ENCODE measurements around the gene KCNH4. TPM values are rescaled to one million over a fixed set of nuclear protein-coding genes. Genes with fewer than 3 reads are reported as not detected.

The KCNH4 gene
- total RNA-seq, 2 donors from 2014 or later = 0.23 to 0.33 TPM

DNA sequence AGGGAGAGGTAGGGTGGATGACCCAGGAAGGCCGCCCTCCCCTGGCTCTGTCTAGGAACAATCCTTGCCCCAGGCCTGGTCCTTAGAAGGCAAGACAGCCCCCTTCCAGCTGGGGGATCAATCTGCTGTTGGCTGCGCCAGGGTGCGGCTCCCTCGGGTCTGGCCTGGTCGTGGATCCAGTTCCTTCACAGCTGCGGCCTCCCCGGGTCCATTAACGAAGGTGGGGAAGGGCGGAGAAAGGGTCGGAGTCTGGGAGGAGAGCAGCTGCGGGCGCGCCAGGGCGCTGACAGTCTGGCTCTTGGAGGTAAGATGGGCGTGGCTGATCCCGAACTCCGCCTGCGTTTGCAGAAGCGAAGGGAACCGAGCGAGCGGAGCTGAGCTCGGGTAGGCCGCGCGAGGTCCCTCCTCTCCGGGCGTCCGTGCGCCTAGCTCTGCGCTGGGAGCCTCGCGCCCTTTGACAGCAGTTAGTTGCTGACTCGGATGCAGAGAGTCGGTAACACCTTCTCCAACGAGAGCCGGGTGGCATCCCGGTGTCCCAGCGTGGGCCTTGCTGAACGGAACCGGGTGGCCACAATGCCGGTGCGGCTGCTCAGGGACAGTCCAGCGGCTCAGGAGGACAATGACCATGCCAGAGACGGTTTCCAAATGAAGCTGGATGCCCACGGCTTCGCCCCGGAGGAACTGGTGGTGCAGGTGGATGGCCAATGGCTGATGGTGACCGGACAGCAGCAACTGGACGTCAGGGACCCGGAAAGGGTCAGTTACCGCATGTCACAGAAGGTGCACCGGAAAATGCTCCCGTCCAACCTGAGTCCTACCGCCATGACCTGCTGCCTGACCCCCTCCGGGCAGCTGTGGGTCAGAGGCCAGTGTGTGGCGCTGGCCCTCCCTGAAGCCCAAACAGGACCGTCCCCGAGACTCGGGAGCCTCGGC lies 58.3 kb downstream of the KCNH4 start, which contains the start of gene HSPB9:
Gene HSPB9 (plus strand): TSS at position 434 of the 933 bp plus-strand sequence. CDS start 47 bp downstream, at position 481.
- no peak for DNase-seq (ENCODE audit: low spot score)

DNA sequence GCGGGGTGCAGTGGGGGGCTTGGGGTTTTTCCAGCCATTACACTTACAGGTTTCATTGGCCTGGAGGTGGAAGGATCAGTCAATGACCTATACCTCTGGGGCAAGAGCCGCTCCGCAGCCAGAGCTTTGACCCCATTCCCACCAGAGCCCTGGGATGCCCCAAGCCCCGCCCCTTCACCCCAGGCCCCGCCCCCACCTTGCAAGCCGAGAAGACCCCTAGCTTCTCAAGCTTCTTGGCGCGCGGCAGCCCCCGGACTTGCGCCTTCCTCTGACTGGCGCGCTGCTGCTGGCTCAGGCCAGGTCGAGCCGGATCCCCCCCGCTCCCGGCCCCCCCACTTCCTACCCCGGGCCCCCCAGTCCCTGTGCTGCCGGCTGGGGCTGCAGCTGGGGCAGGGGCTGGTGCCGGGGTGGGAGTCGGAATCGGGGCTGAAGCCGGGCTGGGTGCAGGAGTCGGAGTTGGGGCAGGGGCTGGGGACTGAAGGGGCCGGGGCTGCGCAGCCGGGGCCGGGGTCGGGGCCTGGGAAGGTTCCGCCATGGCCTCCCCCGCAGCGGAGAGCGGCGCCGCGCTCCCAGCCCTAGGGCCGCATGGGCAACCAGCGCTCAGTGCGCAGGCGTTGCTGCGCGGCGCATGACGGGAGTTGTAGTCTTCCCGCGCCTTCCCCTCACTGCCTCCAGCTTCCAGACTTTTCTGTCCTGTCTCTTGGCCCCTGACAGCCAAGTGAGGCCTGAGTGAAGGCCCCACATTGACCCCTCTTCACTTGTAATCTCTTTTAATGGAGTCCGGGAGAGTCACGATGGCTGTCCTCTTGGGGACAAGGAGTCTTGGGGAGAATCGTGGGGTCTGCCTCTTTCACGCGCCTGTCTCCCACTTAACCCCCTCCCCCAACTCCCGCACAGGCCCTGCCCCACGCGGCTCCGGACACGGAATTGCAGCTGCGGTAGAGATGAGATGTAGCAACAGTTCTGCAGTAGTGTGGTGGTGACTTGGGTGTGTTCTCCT lies 59.9 kb downstream of the KCNH4 start, which contains the start of gene KAT2A:
Gene KAT2A (minus strand): TSS at position 598 of the 1,000 bp plus-strand sequence. CDS start 63 bp downstream, at position 535.
- intact Hi-C loops (cut with DNase I) = no loop called here
- peak; percentile 94 for DNase-seq (ENCODE audit: low spot score)

More for the DNA sequence above, 58.3 kb downstream of the KCNH4 start, which contains the start of gene HSPB9:
- intact Hi-C loops (cut with DNase I) = no loop called here

DNA sequence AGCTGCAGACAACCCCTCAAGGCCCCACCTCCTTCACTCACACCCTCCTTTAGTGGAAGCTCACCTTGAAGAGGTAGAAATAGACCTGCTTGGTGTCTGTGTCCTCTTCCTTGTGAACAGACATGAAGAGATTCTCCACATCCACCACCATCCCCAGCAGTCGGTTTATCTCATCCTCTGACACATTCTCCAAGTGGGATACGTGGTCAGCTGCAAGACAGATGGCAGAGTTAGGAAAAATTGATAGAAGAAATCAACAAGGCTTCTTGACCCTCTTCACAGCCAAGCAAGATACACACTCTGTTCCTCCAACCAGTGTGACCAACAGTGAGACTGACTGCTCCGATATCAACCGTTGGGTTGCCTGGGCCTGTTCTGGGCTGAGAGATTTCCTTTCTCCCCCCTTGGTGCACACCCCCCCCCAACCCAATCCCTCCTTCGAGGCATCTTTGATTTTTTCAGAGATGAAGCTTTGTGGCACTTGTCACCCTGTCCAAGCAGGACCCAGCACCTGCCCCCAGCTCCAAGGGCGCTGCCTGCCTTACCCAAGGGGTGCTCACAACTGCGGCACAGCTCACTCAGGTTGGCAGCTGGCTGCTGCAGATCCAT lies 60.7 kb downstream of the KCNH4 start:
- no peak for DNase-seq (ENCODE audit: low spot score)
- intact Hi-C loops (cut with DNase I) = no loop called here

DNA sequence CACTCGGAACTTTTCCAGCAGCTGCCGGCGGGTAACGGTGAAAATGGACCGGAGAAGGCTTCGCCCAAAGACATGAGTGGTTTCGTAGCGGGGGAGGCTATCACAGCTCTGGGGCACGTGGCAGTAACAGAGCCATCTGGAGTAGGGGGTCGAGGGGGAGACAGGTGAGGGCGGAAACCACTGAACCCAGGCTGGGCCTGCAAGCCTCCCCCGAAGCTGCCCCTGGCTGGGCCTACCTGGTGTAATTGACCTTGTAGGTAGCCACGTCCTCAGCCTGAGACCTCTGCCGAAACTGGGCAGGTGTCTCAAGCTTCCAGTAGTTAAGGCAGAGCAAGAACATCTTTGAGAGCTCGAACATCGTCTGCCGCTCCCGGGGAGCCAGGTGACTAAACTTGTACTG lies 61.6 kb downstream of the KCNH4 start:
- intact Hi-C loops (cut with DNase I) = loop anchor here (5.0 to 10.0 kb wide), 4 partner anchors 92 to 157 kb away; partner anchors contain the start of genes CNP (in 1 of the 2) and NKIRAS2 (in 1 of the 2)
- DNase-seq (ENCODE audit: low spot score) = no peak

DNA sequence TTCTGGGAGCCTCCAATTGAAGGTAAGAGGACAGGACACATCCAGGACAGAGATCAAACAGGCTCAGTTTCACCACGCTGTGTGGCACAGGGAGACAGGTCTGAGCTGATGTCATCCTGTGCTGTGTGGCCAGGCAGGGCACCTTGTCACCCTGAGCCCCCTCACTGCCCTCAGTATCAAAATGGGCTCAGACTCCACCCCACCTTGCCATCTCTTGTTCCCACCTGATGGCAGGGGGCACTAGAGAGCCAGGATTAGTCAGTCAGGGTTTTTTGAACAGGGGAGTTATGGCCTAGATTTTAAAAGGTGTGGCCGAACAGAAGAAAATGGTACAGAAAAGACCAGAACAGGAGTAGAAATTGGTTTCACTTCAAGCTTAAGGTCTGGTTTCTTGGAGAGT lies 62.4 kb downstream of the KCNH4 start:
- intact Hi-C loops (cut with DNase I) = loop anchor here (5.0 to 10.0 kb wide), 4 partner anchors 91 to 156 kb away; partner anchors contain the start of genes CNP (in 1 of the 2) and NKIRAS2 (in 1 of the 2)

DNA sequence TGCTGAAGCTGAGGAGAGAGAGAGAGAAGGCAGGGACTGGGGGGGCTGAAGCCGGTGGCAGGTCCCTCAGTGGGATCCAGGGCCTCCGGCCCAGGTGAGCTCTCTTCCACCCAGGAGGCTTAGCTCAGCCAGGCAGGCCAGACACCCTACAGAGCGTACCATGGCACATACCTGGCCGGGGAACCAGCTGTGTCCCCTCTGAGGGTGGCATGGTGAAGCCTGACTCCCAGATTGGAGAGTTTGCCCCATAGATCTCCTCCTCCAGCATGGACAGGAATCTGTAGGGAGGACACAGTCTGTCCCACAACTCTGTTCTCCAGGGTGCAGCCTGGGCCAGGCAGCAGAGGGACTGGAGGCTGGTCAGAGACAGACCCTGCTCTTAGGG lies 62.8 kb downstream of the KCNH4 start:
- intact Hi-C loops (cut with DNase I) = loop anchor here (5.0 to 10.0 kb wide), 4 partner anchors 91 to 156 kb away; partner anchors contain the start of genes CNP (in 1 of the 2) and NKIRAS2 (in 1 of the 2)
- DNase-seq (ENCODE audit: low spot score) = no peak

More for the DNA sequence above, 62.4 kb downstream of the KCNH4 start:
- DNase-seq (ENCODE audit: low spot score) = no peak

DNA sequence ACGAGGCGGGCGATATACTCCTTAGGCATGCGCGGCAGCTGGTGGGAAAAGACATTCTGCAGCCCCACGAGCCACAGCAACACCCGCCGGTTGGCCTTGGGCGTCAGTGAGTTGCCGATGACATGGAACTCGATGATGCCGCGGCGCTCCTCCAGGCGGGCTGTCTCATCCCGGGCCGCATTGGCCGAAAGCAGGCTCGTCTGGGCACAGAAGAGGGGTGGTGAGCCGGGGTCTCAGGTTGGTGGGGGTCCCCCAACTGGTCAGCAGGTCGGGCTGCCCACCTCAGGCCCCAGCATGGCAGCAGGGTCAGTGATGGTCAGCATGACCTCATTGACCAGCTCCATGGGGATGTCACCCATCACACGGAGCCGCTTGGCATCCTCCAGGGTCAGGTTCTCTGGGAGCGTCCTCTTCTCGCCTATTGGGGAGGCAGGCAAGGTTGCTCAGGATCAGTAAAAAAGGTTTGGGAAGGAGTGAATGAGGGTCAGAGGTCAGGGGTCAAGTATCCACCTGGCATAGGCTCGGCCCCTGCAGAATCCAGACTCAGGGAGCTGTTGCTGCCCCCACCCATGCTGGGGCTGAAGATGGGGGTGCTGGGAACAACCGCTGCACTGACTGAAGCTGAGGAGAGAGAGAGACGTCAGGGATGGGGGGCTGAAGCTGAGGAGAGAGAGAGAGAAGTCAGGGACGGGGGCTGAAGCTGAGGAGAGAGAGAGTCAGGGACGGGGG lies 63.4 kb downstream of the KCNH4 start:
- intact Hi-C loops (cut with DNase I) = loop anchor here (5.0 to 10.0 kb wide), 4 partner anchors 90 to 155 kb away; partner anchors contain the start of genes CNP (in 1 of the 2) and NKIRAS2 (in 1 of the 2)

DNA sequence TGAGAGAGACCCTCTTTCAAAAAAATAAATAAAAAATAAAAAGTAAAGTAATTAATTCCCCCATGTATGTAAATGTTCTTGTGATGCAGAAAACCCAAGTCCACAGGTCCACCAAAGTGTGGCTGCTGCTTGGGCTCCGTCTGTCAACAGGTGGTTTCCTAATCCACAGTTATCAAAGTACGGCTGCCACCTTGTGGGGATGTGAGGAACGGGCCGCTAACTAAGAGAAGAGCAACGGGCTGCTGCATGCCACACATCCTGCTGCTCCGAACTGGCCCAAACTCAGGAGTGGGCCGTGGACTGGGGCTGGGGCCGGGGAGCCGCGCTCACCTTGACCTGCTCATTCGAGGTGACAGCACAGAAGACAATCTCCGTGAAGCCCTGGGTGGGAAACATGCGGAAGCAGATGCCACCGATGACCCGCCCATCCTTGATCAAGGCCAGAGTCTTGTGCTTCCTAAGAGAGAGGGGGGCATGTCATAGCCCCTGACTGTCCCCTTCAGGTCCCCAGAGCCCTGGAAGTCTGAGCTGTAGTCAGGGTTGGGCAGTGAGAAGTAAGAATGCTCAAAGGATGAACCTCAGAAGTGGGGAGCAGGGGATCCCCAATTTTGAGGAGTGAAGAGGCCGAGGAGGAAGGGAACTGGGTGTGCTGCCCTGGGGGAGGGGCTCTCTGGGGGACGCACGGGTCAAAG lies 64.1 kb downstream of the KCNH4 start:
- intact Hi-C loops (cut with DNase I) = loop anchor here (5.0 to 10.0 kb wide), 4 partner anchors 90 to 155 kb away; partner anchors contain the start of genes CNP (in 1 of the 2) and NKIRAS2 (in 1 of the 2)
- peak; percentile 93 for DNase-seq (ENCODE audit: low spot score)

More for the DNA sequence above, 63.4 kb downstream of the KCNH4 start:
- DNase-seq (ENCODE audit: low spot score) = peak; percentile 79

DNA sequence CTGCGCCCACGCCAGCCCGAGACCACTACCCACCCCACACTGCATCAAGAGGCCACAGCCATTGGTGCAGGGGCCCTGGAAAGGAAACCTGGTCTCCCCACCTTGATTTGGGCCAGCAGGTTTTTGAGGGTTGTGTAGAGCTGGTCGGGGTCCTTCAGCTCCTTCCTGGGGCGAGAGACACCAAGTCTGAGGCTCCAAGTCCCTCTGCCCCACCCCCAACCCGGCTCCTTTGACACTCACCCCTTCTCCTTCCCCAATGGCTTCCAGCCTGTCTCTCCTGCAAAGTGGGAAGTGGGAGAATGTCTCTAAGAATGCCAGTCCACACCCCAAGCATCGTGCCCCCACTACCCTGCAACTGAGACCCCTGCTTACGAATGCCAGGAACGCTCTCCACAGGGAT lies 66.8 kb downstream of the KCNH4 start:
- intact Hi-C loops (cut with DNase I) = loop anchor here in 1 of 2 donors (10.0 kb wide), 2 partner anchors 89 to 149 kb away; partner anchors contain the start of genes CNP and NKIRAS2
- DNase-seq (ENCODE audit: low spot score) = no peak

DNA sequence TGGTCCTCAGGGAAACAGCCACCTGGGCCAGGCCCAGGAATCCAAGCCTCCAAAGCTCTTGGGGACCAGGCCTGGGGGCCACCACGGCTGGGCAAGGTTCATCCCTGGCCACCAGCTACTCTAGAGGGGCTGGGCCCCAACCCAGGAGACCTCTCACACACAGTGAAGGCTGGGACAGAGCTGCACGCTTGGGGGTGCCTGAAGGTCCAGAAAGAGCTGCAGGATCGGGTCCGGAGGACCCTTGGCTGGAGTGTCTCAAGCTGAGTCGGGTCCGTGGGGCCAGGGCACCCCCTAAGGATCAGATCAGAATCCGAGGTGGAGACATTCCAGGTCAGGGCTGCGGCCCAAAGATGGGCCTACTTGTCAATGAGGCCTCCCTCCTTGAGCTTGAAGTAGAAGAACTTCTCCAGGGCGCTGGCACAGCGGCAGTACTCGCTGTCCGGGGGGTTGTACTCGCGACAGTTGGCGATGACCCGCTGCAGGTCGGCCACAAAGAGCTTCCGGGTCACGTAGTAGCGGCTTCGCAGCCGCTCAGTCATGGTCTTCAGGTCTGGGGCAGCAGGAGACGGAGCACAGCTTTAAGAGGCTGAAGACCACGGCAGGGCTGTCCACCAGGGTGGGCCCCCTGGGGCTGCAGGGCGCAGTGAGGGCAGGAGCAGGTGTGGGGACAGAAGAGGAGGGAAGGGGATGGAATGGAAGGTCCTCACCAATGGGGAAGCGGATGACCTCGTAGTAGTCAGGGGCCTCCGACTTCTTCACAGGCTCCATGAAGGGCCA lies 67.5 kb downstream of the KCNH4 start:
- intact Hi-C loops (cut with DNase I) = loop anchor here in 1 of 2 donors (10.0 kb wide), 2 partner anchors 89 to 149 kb away; partner anchors contain the start of genes CNP and NKIRAS2
- no peak for DNase-seq (ENCODE audit: low spot score)

DNA sequence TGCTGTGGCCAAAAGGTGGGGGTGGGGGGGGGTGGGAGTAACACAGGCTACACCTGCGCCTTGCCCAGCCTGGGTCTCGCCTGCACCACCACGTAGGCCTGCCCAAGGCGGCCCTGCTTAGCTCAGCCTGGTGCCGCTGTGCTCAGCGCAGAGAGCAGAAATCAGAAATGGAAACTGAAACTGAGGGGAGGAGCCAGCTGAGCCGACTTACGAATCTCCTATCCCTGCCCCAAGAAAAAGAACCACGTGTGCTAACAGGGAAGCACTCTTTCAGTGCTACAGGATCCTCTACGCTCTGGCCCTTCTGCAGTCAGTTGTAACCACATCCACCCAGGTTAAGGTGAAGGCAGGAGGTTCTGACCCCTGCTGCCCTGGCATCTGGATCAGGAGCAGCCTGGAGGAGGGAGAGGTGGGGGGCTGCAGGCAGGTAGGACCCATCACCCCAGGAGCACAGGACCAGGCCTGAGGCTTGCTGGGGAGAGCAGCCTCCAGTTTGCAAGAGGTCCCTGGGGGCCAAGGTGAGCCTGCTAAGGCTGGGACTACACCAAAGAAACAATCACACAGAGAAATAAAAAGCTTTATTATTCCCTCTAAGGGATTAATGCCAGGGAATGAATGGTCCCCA lies 68.3 kb downstream of the KCNH4 start, which contains the start of gene DHX58:
Gene DHX58 (minus strand): TSS at position 163 of the 625 bp plus-strand sequence. CDS start 822 bp downstream, outside the sequence.
- DNase-seq (ENCODE audit: low spot score) = no peak
- intact Hi-C loops (cut with DNase I) = loop anchor here in 1 of 2 donors (10.0 kb wide), 2 partner anchors 88 to 148 kb away; partner anchors contain the start of genes CNP and NKIRAS2

DNA sequence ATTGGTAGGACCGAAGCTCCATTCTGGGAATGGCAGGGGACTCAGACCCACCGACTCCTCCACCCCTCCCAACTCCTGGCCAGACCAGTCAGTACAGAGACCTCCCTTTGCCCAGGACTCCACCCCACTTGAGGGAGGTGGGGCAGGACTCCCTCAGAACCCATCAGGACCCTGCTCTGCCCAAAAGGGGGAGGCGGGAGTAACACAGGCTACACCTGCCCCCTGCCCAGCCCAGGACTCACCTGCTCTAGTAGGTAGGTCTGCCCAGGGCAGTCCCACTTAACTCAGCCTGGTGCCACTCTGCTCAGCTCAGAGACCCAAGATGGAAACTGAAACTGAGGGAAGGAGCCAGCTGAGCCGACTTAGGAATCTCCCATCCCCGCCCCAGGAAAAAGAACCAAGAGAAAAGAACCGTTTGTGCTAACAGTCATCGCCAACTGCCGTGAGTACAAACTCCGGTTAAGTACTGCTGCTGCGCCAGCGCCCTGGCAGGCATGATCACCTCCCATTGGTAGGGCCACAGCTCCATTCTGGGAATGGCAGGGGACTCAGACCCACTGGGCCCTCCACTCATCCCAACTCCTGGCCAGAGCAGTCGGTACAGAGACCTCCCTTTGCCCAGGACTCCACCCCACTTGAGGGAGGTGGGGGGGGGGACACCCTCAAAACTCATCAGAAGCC lies 68.9 kb downstream of the KCNH4 start:
- no peak for DNase-seq (ENCODE audit: low spot score)

DNA sequence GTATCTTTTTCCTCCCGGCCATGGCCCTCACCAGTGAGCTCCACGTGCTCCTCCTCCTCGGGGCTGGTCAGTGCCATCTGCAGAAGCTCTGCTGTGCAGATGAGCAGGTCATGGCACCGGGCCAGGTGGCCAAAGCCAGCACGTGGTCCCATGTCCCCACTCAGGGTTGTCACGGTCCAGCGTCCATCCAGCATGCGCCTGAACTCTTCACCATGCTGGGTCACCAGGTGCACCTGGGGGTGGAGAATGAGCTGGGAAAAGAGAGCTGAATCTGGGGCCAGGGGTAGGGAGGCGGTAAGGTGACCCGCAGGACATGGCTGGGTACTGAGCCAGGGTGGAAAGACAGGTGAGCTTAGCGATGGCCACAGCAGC lies 69.7 kb downstream of the KCNH4 start:
- intact Hi-C loops (cut with DNase I) = loop anchor here (2.0 to 10.0 kb wide), 3 partner anchors 32 to 146 kb away; partner anchors contain the start of genes CNP (in 1 of the 2) and NKIRAS2 (in 1 of the 2)
- no peak for DNase-seq (ENCODE audit: low spot score)

More for the DNA sequence above, 68.9 kb downstream of the KCNH4 start:
- intact Hi-C loops (cut with DNase I) = loop anchor here (2.0 to 10.0 kb wide), 3 partner anchors 33 to 147 kb away; partner anchors contain the start of genes CNP (in 1 of the 2) and NKIRAS2 (in 1 of the 2)

Measured in posterior vena cava (tissue), 2 donors.